IPS DF 19.7 (cell line): ENCODE data around the gene CKAP5.
A peak's percentile ranks its signal among the peaks of the same experiment; 100 is the strongest.
"Not testable (repeated sequence)": the region's sequence is repeated elsewhere in the genome, so short reads cannot be mapped to it uniquely, and the experiment has no call there.

Source experiments
- DNase-seq: peaks from one replicate; pipeline ENCODE4 v3.0.0-alpha.2; 2013; ENCODE audit warnings: low read depth, low spot score

The CKAP5 gene

GRCh38 chr11:46726206-46726862 lies 119.7 kb downstream of the CKAP5 start:
- no peak for DNase-seq

GRCh38 chr11:46725338-46726205 lies 120.5 kb downstream of the CKAP5 start:
- DNase-seq, result no peak

GRCh38 chr11:46724088-46724487 lies 122.0 kb downstream of the CKAP5 start:
- no peak for DNase-seq

- no peak for DNase-seq
Measured at GRCh38 chr11:46723359-46723680, 122.8 kb downstream of the CKAP5 start.

GRCh38 chr11:46722566-46723358 lies 123.3 kb downstream of the CKAP5 start:
- no peak for DNase-seq

- no peak for DNase-seq
Measured at GRCh38 chr11:46721286-46721685, 124.8 kb downstream of the CKAP5 start.

- no peak for DNase-seq
Measured at GRCh38 chr11:46719543-46720218, 126.4 kb downstream of the CKAP5 start.

GRCh38 chr11:46719048-46719542 lies 127.0 kb downstream of the CKAP5 start, which contains the start of gene F2:
Gene F2, plus strand, starts transcription at chr11:46719213. Its CDS starts 23 bp downstream, at chr11:46719236.
- DNase-seq, result no peak

GRCh38 chr11:46718155-46719019 lies 127.7 kb downstream of the CKAP5 start:
- no peak for DNase-seq

GRCh38 chr11:46717825-46718154 lies 128.3 kb downstream of the CKAP5 start:
- DNase-seq, result not testable (repeated sequence)

- no peak for DNase-seq
Measured at GRCh38 chr11:46712874-46713576, 133.1 kb downstream of the CKAP5 start.

GRCh38 chr11:46711303-46711702 lies 134.8 kb downstream of the CKAP5 start:
- no peak for DNase-seq

- no peak for DNase-seq
Measured at GRCh38 chr11:46710821-46711269, 135.2 kb downstream of the CKAP5 start.

GRCh38 chr11:46709351-46709750 lies 136.7 kb downstream of the CKAP5 start:
- not testable (repeated sequence) for DNase-seq

GRCh38 chr11:46706886-46707285 lies 139.2 kb downstream of the CKAP5 start:
- DNase-seq, result no peak

- DNase-seq, result no peak
Measured at GRCh38 chr11:46705070-46705688, 140.9 kb downstream of the CKAP5 start.

- DNase-seq, result no peak
Measured at GRCh38 chr11:46701078-46701654, 144.9 kb downstream of the CKAP5 start.

- peak; percentile 89 for DNase-seq
Measured at GRCh38 chr11:46700241-46701077, 145.6 kb downstream of the CKAP5 start, which contains the start of the genes ARHGAP1 and ZNF408. Gene ARHGAP1, minus strand, starts transcription at chr11:46700619. Its CDS starts 4,512 bp downstream, at chr11:46696107. Gene ZNF408, plus strand, starts transcription at chr11:46701031. Its CDS starts 17 bp downstream, at chr11:46701048.
